H1 (cell line): ENCODE results near the gene TWIST2. TPM values are rescaled to one million over a fixed set of nuclear protein-coding genes. Genes with fewer than 3 reads are reported as not detected.

Experiments used
- ASH2L ChIP-seq: fragments of 200-600, 300-600 bp; sonication (generic); IDR thresholded peaks from one replicate; pipeline ENCODE4 v1.7.1; 2017; ENCODE audit warnings: low read length
- CEBPB ChIP-seq: IDR thresholded peaks from 2 replicates; pipeline ENCODE4 v1.6.1; 2012; ENCODE audit warnings: low read depth, low read length
- CHD7 ChIP-seq: fragments of 300-600 bp; sonication (generic); IDR thresholded peaks from 2 replicates; pipeline ENCODE4 v1.7.1; 2012; ENCODE audit warnings: low read length, moderate library complexity, mild to moderate bottlenecking, inconsistent platforms; ENCODE audit not compliant: insufficient replicate concordance
- GTF2F1 ChIP-seq: IDR thresholded peaks from 2 replicates; pipeline ENCODE4 v1.6.1; 2012; ENCODE audit warnings: low read depth, low read length, improper control_type of control experiment, borderline replicate concordance
- KDM5A ChIP-seq: fragments of 200-600 bp; IDR thresholded peaks from 2 replicates; pipeline ENCODE4 v1.7.1; 2012; ENCODE audit warnings: mild to moderate bottlenecking, low read length, inconsistent platforms, mixed read lengths
- PHF8 ChIP-seq: fragments of 200-600 bp; sonication (generic); conservative IDR thresholded peaks from 2 replicates; pipeline ENCODE4 v1.7.1; 2012; ENCODE audit warnings: low read depth, mild to moderate bottlenecking, inconsistent platforms, low read length, moderate library complexity
- polyA plus RNA-seq, 7 experiments: library from polyadenylated mRNA; depleted of rRNA in 3 of 7; stranded (reverse) in 5 of 7; unstranded in 2 of 7; fragments of >200 nt in 5 of 7; fragments of 200-250 nt in 2 of 7; gene quantifications; 1 replicate in 5 of 7; 2 replicates in 1 of 7; 4 replicates in 1 of 7; pipeline versions ENCODE4 v1.2.1 to v1.2.3, GENCODE V29; 2011 to 2013; ENCODE audit warnings: missing spikeins in 2 of 7, mixed read lengths in 2 of 7
- total RNA-seq: library from RNA; stranded (reverse); fragmentation: NEBNext Ultra II Directional; extraction: Animal tissue kit (Norgen Biotek cat#: 25700); gene quantifications from 2 replicates; pipeline ENCODE4 v1.2.1, GENCODE V29; 2021

Gene TWIST2
- total and polyA plus RNA-seq, 2 of the 8 experiments (the other 6 are each of a cell fraction or from before 2014, with no cell fraction given) = 2.6 to 4.3 TPM

DNA sequence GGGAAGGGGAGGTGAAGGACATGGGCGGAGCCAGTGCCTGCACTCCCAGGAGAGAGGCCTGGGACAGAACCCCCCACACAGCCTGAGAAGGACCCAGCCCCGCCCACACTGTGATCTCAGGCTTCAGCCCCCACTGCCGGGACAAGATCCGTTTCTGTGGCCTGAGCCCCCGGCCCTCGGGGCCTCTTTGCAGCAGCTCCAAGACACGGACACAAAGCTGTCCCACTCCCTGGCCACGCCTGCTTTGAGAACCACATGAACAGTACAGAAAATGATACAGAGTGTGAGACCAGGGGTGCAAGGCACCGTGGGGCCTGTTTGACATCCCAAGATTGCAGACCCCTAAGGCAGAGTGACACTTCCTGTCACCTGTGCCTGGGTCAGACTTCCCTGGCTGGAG is 74.5 kb downstream of the TWIST2 start (continued):
- TF ChIP-seq ASH2L (no peak), PHF8 (no peak), CEBPB (no peak), KDM5A (no peak), GTF2F1 (no peak), CHD7 (no peak)
